ENCODE data around the gene VSTM4. TPM values are rescaled to one million over a fixed set of nuclear protein-coding genes. Genes with fewer than 3 reads are reported as not detected.
A peak's percentile ranks its signal among the peaks of the same experiment; 100 is the strongest.

The VSTM4 gene
- total and polyA plus RNA-seq, 3 donors from 2014 or later, result 25.6 to 35.8 (median 26.0) TPM

DNA sequence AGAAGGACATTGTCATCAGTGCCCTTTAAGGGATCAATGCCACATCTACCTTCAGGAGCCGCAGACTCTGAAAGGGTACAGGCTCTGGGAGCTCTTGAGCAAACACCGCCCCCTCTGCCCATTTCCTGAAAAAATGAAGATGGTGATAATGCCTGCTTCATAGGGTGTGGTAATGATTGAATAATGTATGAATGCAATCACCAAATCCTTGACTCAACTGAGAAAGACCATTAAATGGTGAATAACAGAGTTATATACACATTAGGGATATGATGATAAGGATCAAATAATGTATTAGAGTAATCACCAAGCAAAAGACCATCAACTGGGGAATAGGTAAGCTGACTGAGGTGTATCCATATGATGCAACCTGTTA, 17.0 kb upstream of the VSTM4 start:
- intact Hi-C loops (cut with DNase I; ENCODE audit: low total_unique reads), result no loop called here
- WGBS, 2 donors, result 66 to 93% methylated on average over 2 of the region's 2 CpGs
- DNase-seq, result no peak

DNA sequence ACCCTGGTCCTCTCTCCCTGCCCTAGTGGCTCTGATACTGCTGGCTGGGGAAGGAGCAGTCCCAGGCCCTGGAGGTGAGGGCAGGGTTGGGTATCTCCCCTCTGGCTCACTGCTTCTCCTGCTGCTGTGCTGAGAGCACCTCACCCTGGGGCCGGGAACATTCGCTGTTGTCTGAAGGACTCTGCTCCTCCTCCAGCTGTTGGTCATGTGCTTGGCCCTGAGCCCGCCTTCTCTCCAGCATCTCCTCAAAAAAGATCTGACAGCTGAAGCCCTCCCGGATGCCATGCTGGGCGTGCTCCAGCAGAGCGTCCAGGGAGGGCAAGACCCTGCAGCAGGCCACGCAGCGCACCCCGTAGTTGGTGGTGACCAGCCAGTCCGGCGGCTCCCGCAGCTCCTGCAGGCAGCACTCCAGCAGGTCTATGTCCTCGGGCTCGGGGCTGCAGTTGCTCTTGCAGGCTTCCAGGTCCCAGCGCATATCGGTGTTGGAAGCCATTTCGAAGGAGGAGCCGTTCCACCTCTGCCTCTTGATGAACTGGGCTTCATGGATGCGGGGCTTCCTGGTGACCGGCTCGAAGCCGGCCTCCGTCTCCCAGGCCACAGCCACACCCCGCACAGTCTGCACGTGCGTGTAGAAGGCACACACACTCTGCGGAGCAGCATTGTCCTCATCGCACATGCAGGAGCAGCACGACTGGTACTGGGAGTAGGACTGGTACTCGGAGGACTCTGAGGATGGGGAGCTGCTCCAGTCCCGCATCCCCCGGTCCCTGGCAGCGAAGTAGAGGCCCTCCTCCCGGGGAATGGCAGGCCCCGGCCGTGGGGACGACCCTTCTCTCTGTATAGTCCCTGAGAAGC, 16.4 kb upstream of the VSTM4 start:
- intact Hi-C loops (cut with DNase I; ENCODE audit: low total_unique reads), result no loop called here
- WGBS, 2 donors, result 23 to 56% methylated on average over 7 to 36 of the region's 37 CpGs
- no peak for TF ChIP-seq POLR2A (IDR thresholded peaks at IDR 0.05)
- TF ChIP-seq, protein P1, sequence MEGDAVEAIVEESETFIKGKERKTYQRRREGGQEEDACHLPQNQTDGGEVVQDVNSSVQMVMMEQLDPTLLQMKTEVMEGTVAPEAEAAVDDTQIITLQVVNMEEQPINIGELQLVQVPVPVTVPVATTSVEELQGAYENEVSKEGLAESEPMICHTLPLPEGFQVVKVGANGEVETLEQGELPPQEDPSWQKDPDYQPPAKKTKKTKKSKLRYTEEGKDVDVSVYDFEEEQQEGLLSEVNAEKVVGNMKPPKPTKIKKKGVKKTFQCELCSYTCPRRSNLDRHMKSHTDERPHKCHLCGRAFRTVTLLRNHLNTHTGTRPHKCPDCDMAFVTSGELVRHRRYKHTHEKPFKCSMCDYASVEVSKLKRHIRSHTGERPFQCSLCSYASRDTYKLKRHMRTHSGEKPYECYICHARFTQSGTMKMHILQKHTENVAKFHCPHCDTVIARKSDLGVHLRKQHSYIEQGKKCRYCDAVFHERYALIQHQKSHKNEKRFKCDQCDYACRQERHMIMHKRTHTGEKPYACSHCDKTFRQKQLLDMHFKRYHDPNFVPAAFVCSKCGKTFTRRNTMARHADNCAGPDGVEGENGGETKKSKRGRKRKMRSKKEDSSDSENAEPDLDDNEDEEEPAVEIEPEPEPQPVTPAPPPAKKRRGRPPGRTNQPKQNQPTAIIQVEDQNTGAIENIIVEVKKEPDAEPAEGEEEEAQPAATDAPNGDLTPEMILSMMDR (IDR thresholded peaks at IDR 0.05), result no peak
- Histone ChIP-seq H3K27me3 (no peaks in the 10 kb centered on the region), H3K9me3 (no peaks in the 10 kb centered on the region), H3K4me1 (no peaks in the 10 kb centered on the region), H3K27ac (no peak overlapping the region), H3K36me3 (ENCODE audit: low read depth, missing control alignments) (no peaks in the 10 kb centered on the region), H3K4me3 (peak overlapping the region in 1 of 2 donors; percentile 4)
- DNase-seq, result no peak

More for the DNA sequence above, 17.0 kb upstream of the VSTM4 start:
- Histone ChIP-seq H3K9me3 (no peaks in the 10 kb centered on the region), H3K4me1 (no peaks in the 10 kb centered on the region), H3K4me3 (peak overlapping the region in 1 of 2 donors; percentile 4), H3K27ac (no peak overlapping the region), H3K36me3 (ENCODE audit: low read depth, missing control alignments) (no peaks in the 10 kb centered on the region), H3K27me3 (no peaks in the 10 kb centered on the region)
- TF ChIP-seq, protein P1 (IDR thresholded peaks at IDR 0.05), result no peak
- no peak for TF ChIP-seq POLR2A (IDR thresholded peaks at IDR 0.05)

DNA sequence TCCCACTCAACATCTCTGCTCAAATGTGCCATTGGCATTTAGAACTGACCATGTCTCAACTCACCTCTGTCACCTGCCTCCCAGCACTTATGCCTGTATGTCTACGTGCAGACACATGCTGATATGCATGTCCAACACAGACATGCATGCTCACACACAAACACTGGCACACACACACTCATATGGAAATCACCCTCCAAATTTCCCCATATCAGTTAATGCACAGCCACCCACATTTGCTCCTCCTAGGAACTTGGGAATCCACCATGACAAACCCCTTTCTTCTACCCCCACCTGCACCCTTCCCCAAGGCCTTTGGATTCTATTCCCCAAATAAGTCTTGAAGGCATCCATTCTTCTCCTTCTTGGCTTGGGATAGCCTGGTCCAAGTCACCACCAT, 14.1 kb upstream of the VSTM4 start:
- Histone ChIP-seq H3K27ac (no peak overlapping the region), H3K4me3 (no peak overlapping the region), H3K4me1 (no peaks in the 10 kb centered on the region), H3K36me3 (ENCODE audit: low read depth, missing control alignments) (no peaks in the 10 kb centered on the region), H3K27me3 (no peaks in the 10 kb centered on the region), H3K9me3 (no peaks in the 10 kb centered on the region)
- WGBS, 2 donors, result 96 to 100% methylated on average over 1 of the region's 1 CpG
- no peak for DNase-seq
- intact Hi-C loops (cut with DNase I; ENCODE audit: low total_unique reads), result no loop called here
- TF ChIP-seq, protein P1 (IDR thresholded peaks at IDR 0.05), result no peak
- no peak for TF ChIP-seq POLR2A (IDR thresholded peaks at IDR 0.05)

DNA sequence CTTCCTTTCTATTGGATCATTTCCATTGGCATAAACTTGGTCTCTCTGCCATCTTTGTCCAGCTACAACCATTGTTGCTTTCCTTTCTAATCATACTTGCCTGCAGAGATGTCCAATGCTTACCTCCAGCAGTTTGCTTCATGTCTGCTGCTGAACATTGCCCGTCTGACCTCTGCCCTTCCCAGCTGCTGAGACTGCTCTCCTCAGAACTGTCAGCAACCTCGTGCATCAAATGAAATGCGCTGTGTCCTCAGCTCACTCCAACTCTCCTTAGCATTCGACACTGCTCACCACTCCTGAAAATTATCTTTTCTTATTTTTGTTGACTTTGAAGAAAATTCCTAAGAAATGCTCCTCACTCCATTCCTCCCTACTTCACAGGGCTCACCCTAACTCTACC, 13.5 kb upstream of the VSTM4 start:
- no peak overlapping the region for H3K27ac ChIP-seq
- H3K27me3 ChIP-seq, result no peaks in the 10 kb centered on the region
- H3K36me3 ChIP-seq (ENCODE audit: low read depth, missing control alignments), result no peaks in the 10 kb centered on the region
- TF ChIP-seq, protein P1 (IDR thresholded peaks at IDR 0.05), result no peak
- no peak for TF ChIP-seq POLR2A (IDR thresholded peaks at IDR 0.05)
- H3K4me3 ChIP-seq, result no peak overlapping the region
- whole genome bisulfite sequencing, 2 donors, result 84 to 89% methylated on average over 4 of the region's 4 CpGs
- intact Hi-C loops (cut with DNase I; ENCODE audit: low total_unique reads), result no loop called here
- H3K9me3 ChIP-seq, result no peaks in the 10 kb centered on the region
- DNase-seq, result no peak
- H3K4me1 ChIP-seq, result no peaks in the 10 kb centered on the region

Measured in testis (tissue), 3 donors.